ENCODE data around the gene TDRKH.

The TDRKH gene

DNA sequence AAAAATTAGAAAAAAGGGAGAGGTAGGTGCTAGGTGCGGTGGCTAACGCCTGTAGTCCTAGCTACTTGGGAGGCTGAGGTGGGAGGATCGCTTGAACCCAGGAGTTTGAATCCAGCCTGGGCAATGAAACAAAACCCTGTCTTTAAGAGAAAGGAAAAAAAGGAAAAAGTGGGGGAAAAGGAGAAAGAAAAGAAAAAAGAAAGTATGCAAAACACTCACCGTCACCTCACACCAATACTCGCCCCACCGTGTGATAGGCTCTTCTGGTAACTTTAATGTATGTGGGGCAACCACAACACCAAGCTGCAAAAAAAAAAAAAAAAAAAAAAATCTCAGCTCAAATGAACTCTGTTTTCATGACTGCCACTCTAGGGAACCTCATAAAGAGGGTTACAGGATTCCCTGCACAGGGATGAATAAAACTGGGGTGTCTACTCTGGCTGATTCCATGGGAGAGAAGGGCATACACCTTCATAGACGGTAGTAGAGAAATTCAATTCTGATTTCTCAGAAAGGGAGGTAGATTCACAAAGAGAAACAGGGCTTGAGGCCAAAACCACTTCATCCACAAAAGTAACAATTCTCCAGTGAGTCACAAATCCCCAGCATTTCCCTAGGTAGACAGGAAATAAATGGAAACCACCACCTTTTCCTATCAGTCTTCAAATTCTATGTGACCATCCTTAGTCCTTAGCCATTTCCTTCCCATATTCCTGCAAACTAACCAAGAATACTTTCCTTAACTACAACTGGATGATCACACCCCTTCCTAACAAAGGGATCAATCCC lies 29.5 kb downstream of the TDRKH start:
- no peak for DNase-seq (ENCODE audit: low spot score)
- CTCF ChIA-PET, result interaction anchor here (1.5 kb wide), 1 partner anchor 30 kb away, joined by 3 read pairs; the partner anchor contains the start of gene TDRKH
- POLR2A ChIA-PET (ENCODE audit: low non-redundant PET), result no interaction called here
- TF ChIP-seq, protein P1, sequence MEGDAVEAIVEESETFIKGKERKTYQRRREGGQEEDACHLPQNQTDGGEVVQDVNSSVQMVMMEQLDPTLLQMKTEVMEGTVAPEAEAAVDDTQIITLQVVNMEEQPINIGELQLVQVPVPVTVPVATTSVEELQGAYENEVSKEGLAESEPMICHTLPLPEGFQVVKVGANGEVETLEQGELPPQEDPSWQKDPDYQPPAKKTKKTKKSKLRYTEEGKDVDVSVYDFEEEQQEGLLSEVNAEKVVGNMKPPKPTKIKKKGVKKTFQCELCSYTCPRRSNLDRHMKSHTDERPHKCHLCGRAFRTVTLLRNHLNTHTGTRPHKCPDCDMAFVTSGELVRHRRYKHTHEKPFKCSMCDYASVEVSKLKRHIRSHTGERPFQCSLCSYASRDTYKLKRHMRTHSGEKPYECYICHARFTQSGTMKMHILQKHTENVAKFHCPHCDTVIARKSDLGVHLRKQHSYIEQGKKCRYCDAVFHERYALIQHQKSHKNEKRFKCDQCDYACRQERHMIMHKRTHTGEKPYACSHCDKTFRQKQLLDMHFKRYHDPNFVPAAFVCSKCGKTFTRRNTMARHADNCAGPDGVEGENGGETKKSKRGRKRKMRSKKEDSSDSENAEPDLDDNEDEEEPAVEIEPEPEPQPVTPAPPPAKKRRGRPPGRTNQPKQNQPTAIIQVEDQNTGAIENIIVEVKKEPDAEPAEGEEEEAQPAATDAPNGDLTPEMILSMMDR (conservative IDR thresholded peaks at IDR 0.05; ENCODE audit: low read depth), result no peak
- no peak overlapping the region for H3K27ac ChIP-seq

DNA sequence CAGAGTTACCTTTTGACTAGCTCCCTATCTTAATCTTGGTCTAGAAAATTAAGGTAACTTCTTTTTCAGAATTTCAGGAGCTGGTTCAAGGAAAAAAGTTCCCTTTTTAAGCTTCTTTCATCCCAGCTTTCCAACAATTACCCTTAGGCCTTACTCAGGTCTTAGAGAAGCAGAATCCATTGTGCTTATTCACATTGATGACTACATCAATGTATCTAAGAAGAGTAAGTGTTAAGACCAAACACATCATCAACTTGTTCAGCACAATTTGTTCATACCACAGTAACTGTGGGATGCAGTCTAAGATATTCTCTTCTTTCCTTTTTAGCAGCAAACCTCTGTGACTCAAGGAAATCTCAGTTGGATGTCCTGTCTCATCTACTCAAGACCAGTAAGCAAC lies 31.1 kb downstream of the TDRKH start:
- POLR2A ChIA-PET (ENCODE audit: low non-redundant PET), result interaction anchor here (0.7 kb wide), 1 partner anchor 210 kb away, joined by 3 read pairs; no protein-coding TSS in a partner anchor
- CTCF ChIA-PET, result no interaction called here
- DNase-seq (ENCODE audit: low spot score), result no peak
- no peak overlapping the region for H3K27ac ChIP-seq
- TF ChIP-seq, protein P1 (conservative IDR thresholded peaks at IDR 0.05; ENCODE audit: low read depth), result no peak

DNA sequence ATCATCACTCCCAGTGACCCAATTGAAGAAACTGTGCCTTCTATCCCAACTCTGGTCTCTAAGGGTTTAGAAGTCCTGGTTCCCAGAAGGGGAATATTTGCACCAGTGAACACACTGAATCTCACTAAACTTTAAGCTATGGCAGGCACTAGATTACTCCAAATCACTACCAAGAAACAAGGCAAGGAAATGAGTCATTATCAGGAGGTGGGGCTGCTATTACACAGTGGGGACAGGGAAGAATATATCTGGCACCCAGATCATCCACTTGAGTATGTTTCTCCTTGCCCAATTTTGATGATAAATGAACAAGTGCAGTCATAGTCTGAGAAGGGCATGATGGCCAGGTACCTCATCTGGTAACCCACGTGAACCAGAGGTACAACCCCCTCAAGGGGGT lies 34.0 kb downstream of the TDRKH start:
- H3K27ac ChIP-seq, result no peak overlapping the region
- DNase-seq (ENCODE audit: low spot score), result peak; percentile 42
- TF ChIP-seq, protein P1 (conservative IDR thresholded peaks at IDR 0.05; ENCODE audit: low read depth), result no peak
- CTCF ChIA-PET, result interaction anchor here (0.6 to 0.9 kb wide), 2 partner anchors 16 to 125 kb away, joined by 3 read pairs; no protein-coding TSS in a partner anchor
- POLR2A ChIA-PET (ENCODE audit: low non-redundant PET), result no interaction called here

DNA sequence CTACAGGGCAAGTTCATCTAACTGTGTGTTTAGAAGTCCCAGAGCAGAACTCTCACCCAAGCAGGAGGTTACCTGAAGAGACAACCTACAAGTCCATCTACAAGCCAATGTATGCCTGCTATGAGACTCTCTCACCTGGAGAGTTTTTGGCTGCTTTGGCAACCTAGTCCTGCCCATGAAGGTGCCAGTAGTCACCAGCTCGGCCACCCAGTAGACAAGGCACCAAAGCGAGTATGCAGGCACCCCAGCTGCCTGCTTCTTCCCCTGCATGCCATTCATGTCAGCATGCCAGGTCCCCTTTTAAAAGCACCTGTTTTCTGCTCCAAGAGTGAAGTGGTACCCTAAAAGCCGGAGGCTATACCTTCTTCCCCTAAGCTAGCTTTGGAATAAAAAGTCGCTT lies 48.8 kb downstream of the TDRKH start:
- POLR2A ChIA-PET (ENCODE audit: low non-redundant PET), result no interaction called here
- CTCF ChIA-PET, result no interaction called here
- TF ChIP-seq, protein P1 (conservative IDR thresholded peaks at IDR 0.05; ENCODE audit: low read depth), result no peak
- no peak overlapping the region for H3K27ac ChIP-seq
- DNase-seq (ENCODE audit: low spot score), result no peak

DNA sequence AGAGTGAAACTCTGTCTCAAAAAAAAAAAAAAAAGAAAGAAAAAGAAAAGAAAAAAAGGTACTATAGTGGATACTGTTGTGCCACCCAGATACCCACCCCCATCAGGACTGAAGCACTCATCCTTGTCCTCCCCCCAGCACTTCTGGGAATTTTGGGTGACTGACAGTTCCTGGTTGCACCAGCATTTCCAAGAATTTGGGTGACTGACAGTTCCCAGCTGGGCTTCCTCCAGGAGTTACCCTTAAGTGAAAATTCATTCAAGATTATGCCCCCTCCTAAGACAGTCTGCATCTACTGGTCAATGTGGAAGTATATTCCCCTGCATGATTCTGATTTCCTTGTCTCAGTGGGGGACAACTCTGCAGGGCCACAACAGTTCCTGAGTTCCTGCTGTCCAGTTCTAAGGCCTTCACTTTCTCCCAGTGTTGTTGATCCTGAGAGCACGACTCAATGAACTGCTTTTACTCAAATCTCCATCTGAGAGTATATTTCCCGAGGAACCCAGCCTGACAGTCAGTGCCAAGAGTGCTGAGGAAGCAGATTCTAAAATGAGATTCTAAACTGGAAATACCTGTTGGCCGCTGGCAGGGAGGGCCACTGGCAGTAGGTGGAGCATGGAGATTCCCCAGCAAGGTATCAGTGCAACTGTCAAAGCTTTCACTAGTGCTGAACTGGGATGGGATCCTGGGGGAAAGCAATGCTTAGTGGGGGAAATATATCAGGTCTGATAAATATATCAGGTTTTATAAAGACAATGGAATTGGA lies 50.5 kb downstream of the TDRKH start:
- no peak overlapping the region for H3K27ac ChIP-seq
- CTCF ChIA-PET, result interaction anchor here (0.6 kb wide), 1 partner anchor 17 kb away, joined by 3 read pairs; no protein-coding TSS in a partner anchor
- POLR2A ChIA-PET (ENCODE audit: low non-redundant PET), result no interaction called here
- TF ChIP-seq, protein P1 (conservative IDR thresholded peaks at IDR 0.05; ENCODE audit: low read depth), result no peak
- DNase-seq (ENCODE audit: low spot score), result peak; percentile 75

DNA sequence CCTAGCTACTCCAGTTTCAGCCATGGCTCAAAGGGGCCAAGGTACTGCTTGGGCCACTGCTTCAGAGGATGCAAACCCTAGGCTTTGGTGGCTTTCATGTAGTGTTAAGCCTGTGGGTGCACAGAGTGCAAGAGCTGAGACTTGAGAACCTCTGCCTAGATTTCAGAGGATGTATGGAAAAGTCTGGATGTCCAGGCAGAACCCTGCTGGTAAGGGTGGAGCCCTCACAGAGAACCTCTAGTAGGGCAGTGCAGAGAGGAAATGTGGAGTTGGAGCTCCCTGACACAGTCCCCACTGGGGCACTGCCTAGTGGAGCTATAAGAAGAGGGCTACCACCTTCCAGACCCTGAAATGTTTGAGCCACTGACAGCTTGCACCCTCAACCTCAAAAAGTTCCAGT lies 52.8 kb downstream of the TDRKH start:
- POLR2A ChIA-PET (ENCODE audit: low non-redundant PET), result no interaction called here
- TF ChIP-seq, protein P1 (conservative IDR thresholded peaks at IDR 0.05; ENCODE audit: low read depth), result no peak
- no peak for DNase-seq (ENCODE audit: low spot score)
- CTCF ChIA-PET, result interaction anchor here (0.6 kb wide), 1 partner anchor 1927 kb away, joined by 3 read pairs; no protein-coding TSS in a partner anchor
- no peak overlapping the region for H3K27ac ChIP-seq

All from RWPE1 (cell line).